Sciatic nerve (tissue), 1 donor: ENCODE data around the gene TSPAN10. TPM values are rescaled to one million over a fixed set of nuclear protein-coding genes. Genes with fewer than 3 reads are reported as not detected.

Experiments
- microRNA-seq: library from miRNA; unstranded; fragments of <30 nt; microRNA quantifications from one replicate; pipeline ENCODE4 v1.2.0, GENCODE V29; 2020
- total RNA-seq: library from RNA; stranded (reverse); fragmentation: NEBNext Ultra II Directional; extraction: Animal tissue kit (Norgen Biotek cat#: 25700); gene quantifications from one replicate; pipeline ENCODE4 v1.2.1, GENCODE V29; 2021
- donor health status: DM: no; HTN: no; CAD: no.

The TSPAN10 gene
- total RNA-seq, 1 donor from 2014 or later, result 0.85 TPM

Small RNA genes lying within 50 kb of the gene (microRNA-seq; reads per million reads assigned to microRNA genes)
- not detected for gene MIR6786

Other genes with a start within 250 kb of the TSPAN10 start
- gene BAHCC1, start 241.7 kb upstream of the TSPAN10 start, total RNA-seq, result 47.8 TPM
- 2,552 TPM for gene ACTG1, start 124.4 kb upstream of the TSPAN10 start, total RNA-seq
- gene FSCN2, start 108.8 kb upstream of the TSPAN10 start, total RNA-seq, result 1.6 TPM
- 20.0 TPM for gene FAAP100, start 84.8 kb upstream of the TSPAN10 start, total RNA-seq
- gene NPLOC4, start 84 bp upstream of the TSPAN10 start, total RNA-seq, result 82.3 TPM
- not detected for gene PDE6G, start 19.3 kb downstream of the TSPAN10 start, total RNA-seq
- gene OXLD1, start 29.4 kb downstream of the TSPAN10 start, total RNA-seq, result 17.9 TPM
- gene CCDC137, start 29.5 kb downstream of the TSPAN10 start, total RNA-seq, result 10.2 TPM
- gene ARL16, start 46.6 kb downstream of the TSPAN10 start, total RNA-seq, result 31.8 TPM
- gene HGS, start 46.8 kb downstream of the TSPAN10 start, total RNA-seq, result 79.8 TPM
- 23.6 TPM for gene MRPL12, start 66.2 kb downstream of the TSPAN10 start, total RNA-seq
- gene SLC25A10, start 75.1 kb downstream of the TSPAN10 start, total RNA-seq, result 23.0 TPM
- gene GCGR, start 167.0 kb downstream of the TSPAN10 start, total RNA-seq, result 7.8 TPM
- gene MCRIP1, start 196.1 kb downstream of the TSPAN10 start, total RNA-seq, result 91.5 TPM
- not detected for gene PPP1R27, start 197.9 kb downstream of the TSPAN10 start, total RNA-seq
- gene P4HB, start 223.3 kb downstream of the TSPAN10 start, total RNA-seq, result 248 TPM
- 387 TPM for gene ARHGDIA, start 234.1 kb downstream of the TSPAN10 start, total RNA-seq